MM.1S (cell line): ENCODE results near the gene CALML3.

Experiments used
- EZH2 ChIP-seq: fragments of 300-600 bp; sonication (generic); optimal IDR thresholded peaks from 2 replicates; pipeline ENCODE3; 2017; ENCODE audit warnings: low read depth, mild to moderate bottlenecking, antibody characterized with exemption, low read length, mixed read lengths
- EZH2phosphoT487 ChIP-seq: fragments of 300-600 bp; sonication (generic); IDR thresholded peaks from 2 replicates; pipeline ENCODE4 v1.6.1; 2018; ENCODE audit warnings: antibody characterized with exemption, low read length
- TF ChIP-seq, protein P1 (sequence below): fragments of 300-600 bp; sonication (generic); IDR thresholded peaks from 2 replicates; pipeline ENCODE4 v1.5.1; 2016; ENCODE audit warnings: antibody characterized with exemption, low read length, mixed read lengths

DNA sequence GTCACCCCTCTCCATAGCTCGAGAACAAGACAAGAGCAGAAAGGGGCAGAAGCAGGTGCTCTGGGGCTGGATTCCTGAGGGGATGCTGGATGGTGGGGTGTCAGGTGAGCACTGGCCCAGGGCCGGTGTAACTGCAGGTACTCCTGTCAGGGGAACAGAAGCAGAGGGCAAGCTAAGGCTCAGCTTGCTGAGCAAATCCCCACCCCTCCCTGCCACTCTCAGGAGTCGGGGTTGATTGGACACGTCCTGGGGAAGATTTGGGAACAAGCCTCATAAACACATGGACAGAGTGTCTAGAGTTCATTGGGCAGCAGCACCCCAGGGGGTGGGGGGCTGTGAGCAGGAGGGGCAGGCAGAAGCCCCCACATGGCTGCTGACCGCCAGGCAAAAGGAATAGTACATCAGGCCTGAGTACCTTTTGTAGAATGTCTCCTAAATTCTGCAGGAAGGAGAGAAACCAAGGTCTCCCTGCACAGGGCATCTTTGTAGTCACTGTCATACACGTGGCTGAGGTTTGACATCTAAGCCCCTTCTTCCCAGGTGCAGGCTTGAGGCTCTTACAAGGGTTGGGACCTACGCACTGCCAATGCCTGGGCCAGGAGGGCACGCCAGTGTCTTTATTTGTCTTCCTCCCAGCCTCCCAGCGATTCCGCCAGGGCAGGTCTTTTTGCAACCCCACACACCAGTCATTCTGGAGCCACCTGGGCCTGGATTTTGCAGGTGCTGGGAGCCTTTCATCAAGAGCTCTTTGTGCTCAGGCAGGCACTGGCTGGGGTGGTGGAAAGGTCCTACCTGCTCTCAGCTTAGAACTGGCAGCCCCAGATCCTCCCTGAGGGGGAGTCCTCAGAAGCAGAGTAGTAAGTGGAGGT lies 2.8 kb downstream of the CALML3 start:
- TF ChIP-seq, protein P1, sequence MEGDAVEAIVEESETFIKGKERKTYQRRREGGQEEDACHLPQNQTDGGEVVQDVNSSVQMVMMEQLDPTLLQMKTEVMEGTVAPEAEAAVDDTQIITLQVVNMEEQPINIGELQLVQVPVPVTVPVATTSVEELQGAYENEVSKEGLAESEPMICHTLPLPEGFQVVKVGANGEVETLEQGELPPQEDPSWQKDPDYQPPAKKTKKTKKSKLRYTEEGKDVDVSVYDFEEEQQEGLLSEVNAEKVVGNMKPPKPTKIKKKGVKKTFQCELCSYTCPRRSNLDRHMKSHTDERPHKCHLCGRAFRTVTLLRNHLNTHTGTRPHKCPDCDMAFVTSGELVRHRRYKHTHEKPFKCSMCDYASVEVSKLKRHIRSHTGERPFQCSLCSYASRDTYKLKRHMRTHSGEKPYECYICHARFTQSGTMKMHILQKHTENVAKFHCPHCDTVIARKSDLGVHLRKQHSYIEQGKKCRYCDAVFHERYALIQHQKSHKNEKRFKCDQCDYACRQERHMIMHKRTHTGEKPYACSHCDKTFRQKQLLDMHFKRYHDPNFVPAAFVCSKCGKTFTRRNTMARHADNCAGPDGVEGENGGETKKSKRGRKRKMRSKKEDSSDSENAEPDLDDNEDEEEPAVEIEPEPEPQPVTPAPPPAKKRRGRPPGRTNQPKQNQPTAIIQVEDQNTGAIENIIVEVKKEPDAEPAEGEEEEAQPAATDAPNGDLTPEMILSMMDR, result no peak
- TF ChIP-seq EZH2 (no peak), EZH2phosphoT487 (no peak)
